IPS-NIHi7 (cell line): ENCODE measurements around the gene ADGRD1.

Experiments
- DNase-seq: peaks from one replicate; pipeline ENCODE4 v3.0.0; 2012; ENCODE audit warnings: mixed read lengths; ENCODE audit errors: extremely low spot score

Gene ADGRD1

GRCh38 chr12:131102991-131103668, 149.4 kb downstream of the ADGRD1 start:
- DNase-seq: no peak

DNA sequence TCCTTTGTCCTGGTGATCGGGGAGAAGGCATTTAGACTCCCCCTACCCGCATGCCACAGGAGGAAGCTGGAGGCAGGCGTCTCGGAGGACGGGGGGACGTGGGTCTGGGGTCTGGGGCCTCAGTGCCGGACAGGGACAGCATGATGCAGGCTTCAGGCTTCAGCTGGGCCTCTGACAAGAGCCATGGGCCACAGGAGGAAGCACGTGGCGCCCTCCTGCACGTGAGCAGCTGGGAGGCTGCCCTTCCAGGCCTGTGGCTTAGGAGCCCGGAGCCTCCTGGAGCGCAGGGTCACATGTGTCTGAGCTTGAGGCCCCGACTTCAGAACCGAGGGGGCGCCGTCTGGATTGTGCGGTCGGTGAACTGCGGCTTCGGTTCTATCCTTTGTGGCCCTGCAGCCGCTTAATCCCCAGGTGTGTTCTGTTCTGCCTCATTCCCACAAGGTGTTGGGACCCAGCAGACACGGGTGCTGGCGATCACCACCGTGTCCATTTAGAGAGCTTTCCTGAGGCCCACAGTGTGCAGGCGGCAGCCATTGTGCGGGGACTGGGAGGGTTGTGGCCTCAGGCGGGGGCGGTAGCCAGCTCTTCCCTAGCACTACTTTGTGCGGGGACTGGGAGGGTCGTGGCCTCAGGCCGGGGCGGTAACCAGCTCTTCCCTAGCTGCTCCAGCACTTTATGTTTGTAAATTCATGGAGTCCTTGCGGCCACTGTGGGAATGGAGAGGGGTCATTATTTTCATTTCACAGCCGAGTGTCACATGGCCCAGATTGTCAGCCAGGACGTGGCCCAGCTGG, 150.2 kb downstream of the ADGRD1 start:
- no peak for DNase-seq

DNA sequence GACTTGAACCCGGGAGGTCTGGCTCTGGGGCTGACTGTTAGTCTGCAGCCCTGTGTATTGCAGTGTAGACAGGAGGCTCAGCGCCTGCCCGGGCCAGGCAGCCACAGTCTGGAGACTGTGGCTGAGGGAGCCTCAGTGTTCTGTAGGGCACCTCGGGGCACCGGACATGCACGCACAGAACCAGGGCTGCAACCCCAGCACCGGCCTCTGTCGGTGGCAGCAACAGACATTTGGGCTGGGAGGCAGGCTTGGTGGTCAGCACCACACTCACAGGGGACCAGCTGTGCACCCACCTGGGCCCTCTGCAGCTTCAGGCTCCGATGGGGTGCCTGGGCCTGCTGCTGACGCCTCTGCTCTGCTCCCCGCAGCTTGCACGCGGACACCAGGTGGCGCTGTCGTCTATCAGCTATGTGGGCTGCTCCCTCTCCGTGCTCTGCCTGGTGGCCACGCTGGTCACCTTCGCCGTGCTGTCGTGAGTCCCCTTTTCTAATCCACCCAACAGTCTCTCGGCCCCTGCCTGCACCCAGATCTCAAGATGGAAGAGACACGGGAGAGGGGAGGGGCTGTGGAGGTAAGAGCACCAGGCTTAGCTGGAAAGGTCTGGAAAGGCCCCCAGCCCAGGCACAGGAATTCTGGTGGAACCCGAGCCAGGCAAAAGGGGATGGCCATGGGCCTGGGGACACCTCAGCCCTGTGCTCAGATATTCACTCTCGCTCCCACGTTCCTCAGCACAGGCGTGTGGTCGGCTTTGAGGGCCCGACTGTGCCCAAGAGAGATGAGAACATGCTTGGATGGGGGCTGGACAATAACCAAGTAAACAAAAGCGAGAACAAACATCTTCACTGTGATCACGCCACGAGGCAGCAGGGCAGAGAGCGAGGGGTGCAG, 151.0 kb downstream of the ADGRD1 start:
- DNase-seq: peak; percentile 91

DNA sequence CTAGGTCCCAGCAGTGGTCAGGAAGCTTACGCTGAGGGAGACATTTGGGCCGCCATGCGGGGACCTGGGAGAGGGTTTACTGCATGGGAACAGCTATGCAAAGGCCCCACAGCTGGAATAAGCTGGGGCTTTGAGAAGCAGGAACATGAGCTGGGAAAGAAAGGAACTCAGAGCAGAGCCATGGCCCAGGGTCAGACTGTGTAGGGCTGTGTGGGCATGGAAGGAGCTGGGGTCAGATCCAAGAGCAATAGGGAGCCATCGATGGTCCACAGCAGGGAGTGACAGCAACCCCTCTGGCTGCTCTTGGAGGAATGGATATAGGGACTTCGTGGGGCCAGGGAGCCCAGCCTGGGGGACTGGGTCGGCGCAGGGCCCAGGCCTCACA, 151.6 kb downstream of the ADGRD1 start:
- DNase-seq: no peak

- DNase-seq: no peak
Observed at GRCh38 chr12:131105736-131106348, 152.1 kb downstream of the ADGRD1 start.

- DNase-seq: no peak
Observed at GRCh38 chr12:131106349-131106941, 152.7 kb downstream of the ADGRD1 start.

GRCh38 chr12:131108177-131108955, 154.7 kb downstream of the ADGRD1 start:
- DNase-seq: no peak

DNA sequence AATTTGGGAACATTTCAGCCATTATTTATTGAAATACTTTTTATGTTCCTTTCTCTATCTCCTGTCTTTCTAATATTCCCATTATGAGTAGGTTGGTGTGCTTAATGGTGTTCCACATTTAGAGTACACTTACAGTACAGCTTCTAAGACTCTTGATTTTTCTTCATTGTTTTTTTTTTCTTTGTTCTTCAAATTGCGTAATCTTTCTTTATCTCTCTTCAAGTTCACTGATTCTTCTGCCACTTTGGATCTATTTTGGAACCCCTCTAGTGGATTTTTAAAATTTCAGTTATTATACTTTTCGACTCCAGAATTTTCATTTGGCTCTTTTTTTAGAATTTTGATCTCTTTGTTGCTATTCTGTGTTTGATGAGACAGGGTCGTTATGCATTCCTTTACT, 157.7 kb downstream of the ADGRD1 start:
- DNase-seq: no peak

- DNase-seq: no peak
Observed at GRCh38 chr12:131112021-131112420, 158.3 kb downstream of the ADGRD1 start.

DNA sequence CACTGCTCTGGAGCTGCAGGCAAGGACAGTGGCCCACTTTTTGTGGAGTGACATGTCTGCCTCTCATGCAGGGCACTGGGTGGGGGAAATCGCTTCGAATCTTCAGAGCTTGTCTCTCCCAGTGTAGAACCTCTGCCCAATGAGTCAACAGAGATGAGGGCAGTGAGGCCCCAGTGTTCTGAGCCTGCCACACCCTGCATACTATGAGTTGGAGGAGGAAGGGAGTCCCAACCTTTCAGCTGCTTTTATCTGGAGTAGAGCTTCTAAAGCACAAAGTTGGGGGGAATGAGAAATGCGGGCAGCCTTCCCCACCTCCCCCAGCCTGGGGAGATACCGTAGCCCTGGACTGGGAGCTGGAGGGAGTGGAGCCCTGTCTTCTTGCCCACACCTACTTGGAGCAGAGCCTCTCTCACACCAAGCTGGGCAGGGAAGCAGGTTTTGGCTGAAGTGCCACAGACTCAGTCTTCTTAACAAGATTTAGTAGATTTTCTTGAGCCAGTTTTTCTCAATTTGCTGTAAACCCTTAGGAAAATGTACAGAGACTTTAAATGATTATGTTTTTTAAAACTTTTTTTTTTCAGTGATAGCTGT, 159.1 kb downstream of the ADGRD1 start:
- DNase-seq: no peak

DNA sequence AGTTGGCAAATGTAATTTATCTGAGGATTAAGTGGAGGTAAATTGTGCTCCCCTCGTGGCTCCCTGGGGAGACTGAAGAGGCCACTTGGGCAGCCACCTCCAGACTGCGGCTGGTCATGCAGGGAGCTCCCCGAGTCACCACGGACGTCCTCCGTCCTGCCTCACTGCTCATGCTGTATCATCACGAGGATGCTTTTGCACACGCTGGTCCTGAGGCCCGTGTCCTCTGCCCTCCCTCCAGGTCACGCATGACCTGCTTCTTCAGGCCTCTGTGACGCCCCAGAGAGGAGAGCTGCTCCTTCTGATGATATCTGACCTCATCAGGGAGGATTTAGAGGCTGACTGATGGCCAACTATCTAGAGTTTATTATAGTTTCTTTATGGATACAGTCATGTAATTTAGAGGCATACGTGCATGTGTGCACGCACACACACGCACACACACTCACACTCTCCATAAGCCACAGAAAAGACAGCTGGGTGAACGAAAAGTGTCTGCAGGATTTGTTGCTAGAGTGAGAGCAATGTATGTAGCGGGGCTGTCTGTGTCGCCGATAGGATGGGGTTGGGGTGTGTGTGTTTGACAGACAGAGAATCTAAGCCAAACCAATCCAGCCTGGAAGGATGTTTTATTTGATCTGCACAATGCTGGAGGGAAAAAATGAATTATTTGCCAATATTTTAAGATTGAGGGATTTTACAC, 160.0 kb downstream of the ADGRD1 start:
- DNase-seq: no peak

- DNase-seq: no peak
Observed at GRCh38 chr12:131114271-131114670, 160.6 kb downstream of the ADGRD1 start.

GRCh38 chr12:131114942-131115584, 161.4 kb downstream of the ADGRD1 start:
- DNase-seq: no peak

GRCh38 chr12:131115766-131116467, 162.2 kb downstream of the ADGRD1 start:
- no peak for DNase-seq

DNA sequence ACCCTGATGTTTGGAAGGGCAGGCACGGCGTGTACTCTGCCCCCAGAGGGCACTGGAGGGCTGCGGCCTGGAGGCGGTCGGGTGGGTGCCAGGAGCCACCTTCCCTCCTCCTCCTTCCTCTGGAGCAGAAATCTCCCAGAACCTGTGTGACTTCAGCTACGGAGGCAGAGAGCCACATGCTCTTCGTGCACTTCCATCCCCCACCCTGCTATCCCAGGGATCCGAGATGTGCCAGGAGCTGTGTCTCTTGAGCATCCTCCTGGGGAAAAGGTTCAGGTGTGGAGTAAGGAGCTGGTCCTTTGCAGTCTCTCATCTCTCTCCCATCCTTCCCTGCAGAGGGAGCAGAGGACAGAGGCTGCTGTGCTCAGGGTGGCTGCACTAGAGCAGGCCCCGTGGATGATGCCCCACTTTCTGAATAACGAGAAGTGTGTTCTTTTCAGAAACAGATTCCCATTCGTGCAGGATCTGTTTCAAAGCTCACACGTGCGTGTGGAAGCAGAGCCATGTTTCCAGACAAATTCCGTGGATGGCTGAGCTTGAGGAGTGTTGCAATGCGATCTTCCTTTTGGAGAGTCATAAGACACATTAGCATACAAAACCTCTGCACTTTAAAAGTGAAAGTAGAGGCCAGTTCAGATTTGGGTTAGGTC, 162.9 kb downstream of the ADGRD1 start:
- DNase-seq: peak; percentile 77

- DNase-seq: no peak
Observed at GRCh38 chr12:131117438-131118245, 163.9 kb downstream of the ADGRD1 start.

DNA sequence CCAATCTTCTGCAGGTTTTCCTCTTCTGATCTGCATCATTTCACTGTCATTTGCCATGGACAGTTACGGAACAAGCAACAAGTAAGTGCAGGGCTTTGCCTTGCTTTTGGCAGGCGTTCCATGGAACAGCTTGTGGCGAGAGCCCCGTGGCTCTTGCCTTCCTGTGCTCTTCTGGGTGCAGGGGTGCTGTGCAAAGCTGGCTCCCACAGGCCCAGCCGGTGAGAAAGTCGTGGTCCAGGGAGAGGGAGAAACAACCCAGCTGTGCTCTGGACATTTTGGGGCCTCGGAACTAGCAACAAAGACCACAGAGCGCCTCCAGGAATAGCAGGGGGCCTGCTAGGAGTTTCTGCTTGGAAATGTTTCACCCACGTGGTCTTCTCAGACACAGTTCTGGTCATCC, 164.7 kb downstream of the ADGRD1 start:
- no peak for DNase-seq
